Femur (tissue), 1 donor: ENCODE data around the gene MYO5B.
A peak's percentile ranks its signal among the peaks of the same experiment; 100 is the strongest.

Experiments
- DNase-seq: peaks from one replicate; pipeline ENCODE4 v3.0.0-alpha.2; 2017

Gene MYO5B

DNA sequence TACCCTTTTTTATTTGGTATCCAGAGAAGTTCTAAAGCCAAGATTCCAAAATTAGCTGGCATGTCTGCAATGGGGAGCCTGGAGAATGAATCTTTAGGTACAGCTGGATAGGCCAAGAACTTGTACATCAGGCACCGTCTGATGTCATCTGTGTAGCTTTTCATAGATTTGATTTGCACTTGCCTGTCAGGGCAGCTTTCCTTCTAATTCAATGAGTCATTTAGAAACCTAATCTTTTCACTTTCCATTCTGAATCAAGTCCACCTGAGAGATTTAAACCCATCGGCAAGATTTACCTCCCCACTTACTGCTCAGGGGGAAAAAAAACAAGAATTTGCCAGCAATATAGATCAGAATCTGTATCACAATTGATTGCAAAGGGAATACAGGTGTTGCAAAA lies 320.7 kb downstream of the MYO5B start:
- no peak for DNase-seq

DNA sequence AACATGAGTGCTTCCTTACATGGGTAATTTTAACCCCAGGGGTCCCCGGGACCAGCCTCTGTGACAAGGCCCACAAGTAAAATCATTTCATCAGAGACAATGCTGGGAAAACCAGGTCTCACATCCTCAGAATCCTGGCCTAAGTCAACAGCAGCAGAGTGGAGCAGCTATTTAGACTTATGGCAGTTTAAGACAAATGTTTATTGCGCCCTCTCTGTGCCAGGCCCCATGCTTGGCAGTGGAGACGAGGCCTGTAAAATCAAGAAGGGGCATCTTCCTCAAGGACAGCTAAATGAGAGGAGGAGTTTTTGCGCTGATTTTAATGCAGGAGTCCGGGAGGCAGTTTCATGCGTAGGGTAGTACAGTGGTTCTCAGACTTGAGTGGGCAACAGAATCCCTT lies 325.6 kb downstream of the MYO5B start:
- no peak for DNase-seq

DNA sequence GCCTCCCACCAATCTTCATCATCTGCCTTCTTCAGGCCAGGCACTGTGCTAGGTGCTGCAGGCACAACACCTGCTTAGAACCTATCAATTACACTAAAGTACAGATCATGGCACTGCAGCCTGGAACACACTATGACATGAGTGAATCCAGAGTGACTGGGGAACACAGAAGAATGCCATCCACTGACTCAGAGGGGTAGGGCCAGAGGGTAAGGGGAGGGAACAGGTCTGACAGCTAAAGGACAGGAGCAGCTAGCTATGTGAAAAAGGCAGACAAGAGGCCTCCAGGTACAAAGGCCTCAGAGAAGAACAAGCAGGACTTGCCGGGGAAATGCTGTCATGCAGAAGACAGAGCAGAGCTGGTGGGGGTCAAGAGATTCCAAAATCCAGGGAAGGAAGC lies 328.3 kb downstream of the MYO5B start:
- no peak for DNase-seq

DNA sequence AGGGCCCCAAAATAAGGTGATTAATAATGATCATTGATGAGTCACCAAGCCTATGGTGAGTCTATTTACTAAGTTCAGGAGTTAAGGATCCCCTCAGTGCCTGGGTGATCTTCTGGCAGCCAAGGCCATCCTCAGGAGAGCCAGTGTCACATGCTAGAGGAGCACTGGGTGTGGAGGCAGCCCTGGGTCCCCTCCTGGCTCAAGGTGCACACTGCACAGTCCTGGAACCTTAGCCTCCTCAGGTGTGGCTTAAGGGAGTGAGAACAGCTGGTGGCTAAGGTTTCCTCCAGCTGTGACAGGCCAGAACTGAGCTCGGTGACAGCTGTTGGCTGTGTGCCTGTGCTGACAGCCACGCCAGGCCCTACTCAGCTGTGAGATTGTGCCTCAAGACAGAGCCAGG lies 329.5 kb downstream of the MYO5B start:
- DNase-seq: no peak

DNA sequence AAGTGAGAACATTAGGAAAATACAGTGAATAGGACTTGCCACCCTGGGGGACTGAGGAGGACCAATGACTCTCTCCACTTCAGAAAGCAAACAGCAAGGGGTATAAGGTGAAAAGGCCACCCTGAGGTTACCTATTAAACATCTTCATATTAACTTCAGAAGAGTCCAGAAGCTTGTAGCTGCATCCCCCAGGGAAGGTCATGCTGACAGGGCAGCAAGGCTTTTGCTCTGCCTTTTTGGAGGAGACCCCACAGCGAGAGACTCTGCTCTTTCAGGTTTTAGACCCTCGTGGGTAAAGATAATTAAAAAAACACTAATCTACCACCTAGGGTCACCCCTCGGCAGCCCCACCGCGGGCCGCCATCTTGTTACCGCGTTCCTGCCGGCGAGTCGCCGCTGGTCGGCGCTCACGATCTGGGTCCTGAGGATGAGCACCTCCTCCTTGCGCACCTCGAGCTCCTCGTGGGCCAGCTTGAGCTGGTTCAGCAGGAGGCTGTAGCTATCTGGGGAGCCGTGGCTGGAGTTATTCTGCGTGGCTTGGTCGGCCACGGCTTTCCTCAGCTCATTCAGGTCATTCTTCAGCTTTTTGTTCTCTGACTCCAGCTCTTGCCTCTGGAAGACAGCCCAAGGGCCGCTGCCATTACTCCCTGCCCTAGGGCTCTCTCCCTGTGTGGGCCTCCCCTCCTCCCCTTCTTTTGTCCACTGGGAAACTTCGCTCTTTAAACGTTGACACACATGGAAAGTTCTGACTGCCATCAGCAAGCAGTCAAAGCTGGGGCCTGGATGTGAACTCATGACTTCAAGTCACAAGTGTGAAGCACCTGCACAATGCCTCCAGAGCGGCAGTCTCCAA lies 331.0 kb downstream of the MYO5B start:
- no peak for DNase-seq

DNA sequence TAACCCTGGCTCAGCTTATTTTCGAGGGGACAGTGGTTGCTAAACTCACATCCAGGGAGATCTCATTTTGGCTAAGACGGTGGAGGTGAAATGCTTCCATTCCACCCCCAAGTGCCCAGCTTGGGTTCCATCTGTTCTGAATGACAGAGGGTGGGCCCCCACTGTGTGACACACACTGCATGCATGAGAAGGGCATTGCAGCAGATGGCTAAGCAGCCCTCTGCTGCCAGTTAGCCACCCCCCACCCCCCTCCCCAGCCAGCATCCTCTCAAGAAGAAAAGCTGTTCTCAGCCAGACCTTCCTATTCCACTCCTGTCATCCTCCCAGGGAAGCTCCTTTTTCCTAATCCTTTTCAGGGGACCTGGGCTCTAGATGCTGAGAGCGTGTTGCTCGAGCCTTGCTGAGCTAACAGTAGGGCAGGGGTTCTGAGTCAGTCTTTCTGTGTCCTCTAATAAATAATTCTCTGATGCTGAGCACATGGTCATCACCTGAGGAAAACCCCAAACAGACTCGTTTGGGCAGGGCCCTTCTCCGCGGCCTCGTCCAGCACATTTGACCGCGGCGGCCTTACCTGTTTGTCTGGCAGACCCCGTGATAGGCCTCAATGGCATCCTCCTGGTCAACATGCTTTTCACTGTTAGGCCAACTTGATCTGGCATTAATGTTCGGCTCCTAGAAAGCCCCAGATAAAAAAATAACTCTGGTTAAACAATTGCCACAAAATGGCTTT lies 332.1 kb downstream of the MYO5B start:
- no peak for DNase-seq

DNA sequence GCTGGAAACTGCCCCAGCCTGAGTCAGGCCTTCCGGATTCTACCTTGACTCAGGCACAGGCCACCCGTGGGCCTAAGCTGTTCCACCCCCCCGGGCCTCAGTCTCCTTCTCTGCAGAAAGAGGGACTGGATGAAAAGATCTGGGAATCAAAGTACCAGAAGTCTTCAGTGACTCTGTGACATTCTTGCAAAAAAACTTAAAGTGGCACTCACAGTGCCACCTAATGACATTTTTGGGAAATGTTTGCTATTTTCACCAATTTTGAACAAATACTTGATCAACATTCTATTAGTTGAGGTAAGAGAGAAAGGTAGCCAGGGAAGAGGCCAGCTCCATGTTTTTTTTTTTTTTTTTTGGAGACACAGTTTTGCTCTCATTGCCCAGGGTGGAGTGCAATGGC lies 333.3 kb downstream of the MYO5B start:
- no peak for DNase-seq

DNA sequence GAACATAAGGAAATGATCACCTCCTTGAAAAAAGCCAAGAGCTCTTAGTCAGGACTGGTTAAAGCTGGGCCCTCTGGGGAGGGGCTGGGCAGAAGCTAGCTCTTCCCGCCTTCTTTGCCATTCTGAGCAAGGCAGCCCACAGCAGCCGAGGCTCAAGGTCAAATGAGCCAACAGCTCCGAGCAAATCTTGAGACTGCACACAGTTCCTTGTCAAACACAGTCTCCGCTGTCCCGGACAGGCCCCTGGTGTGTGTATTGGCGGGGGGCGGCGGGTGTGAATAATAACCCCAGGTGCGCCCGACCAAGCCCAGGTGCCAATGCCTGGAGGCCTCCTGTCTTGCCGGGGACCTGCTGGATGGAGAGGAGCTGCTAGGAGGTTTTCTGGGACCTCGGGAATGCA lies 335.2 kb downstream of the MYO5B start:
- no peak for DNase-seq

DNA sequence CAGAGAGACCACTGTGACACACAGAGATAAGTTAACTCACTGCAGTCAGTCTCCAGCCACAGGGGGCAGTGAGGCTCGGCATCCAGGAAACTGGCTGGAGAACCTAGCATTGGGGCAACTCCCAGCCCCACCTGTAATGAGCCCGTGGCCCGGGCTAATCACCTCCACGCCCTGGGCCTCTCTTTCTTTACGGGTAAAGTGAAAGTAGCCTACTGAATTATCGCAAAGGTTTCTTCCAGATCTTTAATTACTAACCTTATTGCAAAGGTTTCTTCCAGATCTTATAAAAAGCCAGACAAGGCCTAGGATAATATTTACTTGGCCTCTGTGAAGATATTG lies 336.0 kb downstream of the MYO5B start:
- no peak for DNase-seq

DNA sequence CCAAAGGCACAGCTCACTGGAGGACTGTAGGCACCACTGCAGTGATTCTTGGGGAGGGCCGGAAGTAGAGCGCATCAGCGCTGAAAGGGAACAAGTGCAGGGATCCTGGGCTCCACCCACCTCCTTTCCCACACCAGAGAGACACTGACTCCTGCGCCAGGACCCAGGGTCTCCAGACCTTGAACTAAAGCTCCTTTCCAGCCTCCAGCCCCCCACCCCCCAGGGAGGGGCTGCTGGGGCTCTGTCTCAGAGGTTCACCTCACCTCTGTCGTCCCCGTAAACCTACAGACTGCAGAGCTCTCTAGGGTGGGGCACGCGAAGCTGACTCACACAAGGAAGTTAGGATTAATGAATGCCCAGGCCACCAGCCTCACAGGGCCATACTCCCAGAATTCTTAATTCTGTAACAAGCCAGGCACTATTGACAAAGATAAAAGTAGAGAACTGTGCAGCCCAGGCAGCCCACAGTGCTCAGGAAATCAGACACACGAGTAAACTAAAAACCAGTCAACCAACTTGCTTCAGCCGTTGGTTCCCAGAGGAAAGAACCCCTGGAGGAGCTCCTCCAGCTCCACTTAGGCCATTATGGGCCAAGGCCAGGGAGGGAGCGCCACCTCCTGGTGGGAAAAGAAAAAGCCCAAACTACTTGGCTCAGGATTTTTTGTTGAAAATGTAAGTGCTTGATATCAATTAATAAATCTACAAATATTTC lies 336.5 kb downstream of the MYO5B start:
- DNase-seq: peak; percentile 66

DNA sequence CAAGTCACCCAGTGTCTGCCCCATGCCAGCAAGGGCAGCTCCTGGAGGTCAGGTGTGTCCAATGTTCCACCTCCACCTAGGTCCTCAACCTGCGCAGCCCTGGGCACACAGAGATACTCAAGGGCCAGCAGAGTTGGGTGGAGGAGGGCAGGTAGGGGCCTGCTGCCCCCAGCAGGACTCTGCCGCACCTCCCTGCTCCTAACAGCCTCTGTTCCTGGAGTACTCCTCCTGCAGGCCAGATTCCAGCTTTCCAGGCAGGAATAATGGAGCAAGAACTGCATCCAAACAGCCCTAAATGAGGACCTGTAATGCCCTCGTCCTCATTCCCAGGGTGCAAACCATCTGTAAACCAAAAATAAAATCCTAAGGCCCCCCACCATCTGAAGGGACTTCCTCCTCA lies 337.2 kb downstream of the MYO5B start:
- no peak for DNase-seq

DNA sequence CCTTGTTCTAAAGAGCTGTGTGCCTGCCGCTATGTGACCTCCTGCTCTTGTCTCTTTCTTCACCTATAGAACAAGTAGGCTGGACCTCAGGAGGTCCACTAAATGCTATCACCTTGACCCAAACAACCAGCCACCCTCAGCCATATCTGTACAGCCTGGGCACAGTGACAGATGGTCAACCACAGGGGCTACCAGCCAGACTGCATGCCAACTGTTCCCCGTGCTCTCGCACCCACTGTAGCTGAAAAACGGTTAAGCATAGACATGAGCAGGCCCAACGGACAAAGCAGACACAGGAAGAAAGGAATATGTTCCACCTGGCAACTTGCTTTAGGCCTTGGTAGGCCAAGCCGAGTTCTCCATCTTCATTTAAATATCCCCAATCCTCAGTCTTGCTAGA lies 338.5 kb downstream of the MYO5B start:
- DNase-seq: no peak

DNA sequence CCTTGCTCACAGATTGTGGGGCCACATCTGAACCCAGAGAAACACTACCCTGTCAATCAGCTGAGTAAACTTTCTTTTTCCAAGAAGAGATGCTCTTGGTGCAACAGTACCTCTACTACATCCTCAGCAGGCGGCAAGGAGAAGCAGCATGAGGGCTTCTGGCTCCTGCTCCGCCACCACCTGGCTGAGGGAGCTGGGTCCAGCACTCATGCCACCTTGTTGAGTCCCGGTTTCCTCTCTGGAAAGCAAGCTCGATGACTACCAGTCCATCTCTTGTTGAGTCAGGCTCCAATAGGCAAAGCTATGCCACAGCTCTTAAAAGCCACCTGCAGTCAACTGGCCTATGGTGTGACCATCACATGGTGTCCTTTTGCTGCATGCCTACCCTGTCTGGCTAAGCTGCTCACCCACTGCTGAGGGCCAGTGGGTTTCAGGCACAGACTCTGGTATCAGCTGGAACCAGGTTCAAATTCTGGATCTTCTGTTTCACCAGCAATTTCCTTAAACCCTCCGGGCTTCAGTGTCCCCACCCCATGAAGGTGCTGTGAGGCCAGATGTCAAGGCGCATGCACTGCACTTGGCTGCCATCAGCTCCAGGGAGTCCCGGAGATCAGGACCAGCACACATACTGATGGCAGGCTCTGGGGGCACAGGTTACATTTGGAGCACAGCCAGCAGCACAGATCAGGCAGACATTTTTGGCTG lies 339.1 kb downstream of the MYO5B start:
- no peak for DNase-seq

DNA sequence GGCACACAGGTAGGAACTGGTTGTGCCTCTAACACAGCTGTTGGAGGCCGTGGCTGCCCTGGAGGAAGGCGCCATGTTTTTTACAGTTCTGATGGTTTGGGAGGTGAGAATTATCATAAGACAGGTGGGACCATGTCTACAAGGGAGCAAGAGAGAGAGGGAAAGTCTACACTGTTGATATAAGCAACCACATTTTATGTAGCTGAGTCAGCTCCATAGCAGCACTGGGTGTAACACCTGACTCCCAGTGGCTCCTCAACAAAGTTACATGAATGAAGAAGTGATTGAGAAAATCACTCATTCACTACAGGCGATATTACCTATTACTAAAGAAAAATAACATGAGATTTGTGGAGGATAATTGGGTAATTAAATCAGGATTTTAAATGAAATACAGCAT lies 340.3 kb downstream of the MYO5B start:
- no peak for DNase-seq

DNA sequence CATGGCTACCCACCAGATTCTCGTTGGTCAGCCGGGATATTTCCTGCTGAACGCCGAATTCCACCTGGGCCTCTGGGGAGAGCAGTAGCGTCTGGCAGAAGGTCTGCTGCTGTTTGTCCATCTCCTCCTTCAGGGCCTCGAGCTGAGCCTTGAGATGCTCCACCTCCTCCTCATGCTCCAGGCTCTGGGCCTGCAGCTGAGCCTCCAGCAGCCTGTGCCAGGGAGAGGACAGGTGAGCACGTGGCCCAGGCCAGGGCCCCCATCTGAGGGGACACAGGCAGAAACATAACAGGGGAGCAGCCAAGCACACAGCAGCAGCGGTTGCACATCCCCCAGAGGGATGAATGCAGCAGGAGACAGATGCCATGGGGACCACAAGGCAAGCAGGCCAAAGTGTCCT lies 341.5 kb downstream of the MYO5B start:
- no peak for DNase-seq

DNA sequence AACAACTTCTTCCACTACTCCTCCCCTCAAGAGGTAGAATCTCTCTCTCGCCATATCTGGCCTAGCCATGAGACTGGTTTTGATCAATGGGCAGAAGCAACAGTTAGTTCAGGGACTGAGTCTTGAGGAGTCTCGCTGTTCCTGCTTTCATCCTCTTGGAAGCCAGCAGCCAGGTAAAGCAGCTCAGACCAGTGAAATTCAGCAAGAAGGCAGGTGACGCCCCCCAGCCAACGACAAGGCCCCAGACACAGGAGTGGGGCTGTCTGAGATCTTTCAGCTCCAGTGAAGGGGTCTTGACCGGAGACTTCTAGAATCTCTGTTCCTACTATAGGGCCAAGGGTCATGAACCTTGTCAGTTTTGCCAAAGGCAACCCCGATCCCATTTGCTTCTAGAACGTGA lies 341.9 kb downstream of the MYO5B start:
- no peak for DNase-seq

DNA sequence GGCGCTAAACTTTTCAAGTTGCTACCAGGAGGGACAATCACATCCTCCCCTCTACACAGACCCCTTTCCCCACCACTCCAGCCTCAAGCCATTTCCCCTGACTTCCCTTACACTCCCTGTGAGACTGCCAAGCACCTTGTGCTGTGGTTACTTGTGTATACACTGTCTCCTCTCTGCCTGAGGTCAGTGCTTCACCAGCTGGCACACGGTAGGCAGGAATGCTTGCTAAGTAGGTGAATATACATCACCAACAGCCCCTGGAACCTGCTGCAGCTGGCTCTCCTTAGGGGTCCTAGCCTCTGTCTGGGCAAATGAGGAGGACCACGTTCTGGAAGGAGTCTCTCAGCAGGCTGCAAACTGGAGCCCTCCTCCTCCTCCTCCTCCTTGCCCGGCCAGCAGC lies 343.3 kb downstream of the MYO5B start:
- no peak for DNase-seq

DNA sequence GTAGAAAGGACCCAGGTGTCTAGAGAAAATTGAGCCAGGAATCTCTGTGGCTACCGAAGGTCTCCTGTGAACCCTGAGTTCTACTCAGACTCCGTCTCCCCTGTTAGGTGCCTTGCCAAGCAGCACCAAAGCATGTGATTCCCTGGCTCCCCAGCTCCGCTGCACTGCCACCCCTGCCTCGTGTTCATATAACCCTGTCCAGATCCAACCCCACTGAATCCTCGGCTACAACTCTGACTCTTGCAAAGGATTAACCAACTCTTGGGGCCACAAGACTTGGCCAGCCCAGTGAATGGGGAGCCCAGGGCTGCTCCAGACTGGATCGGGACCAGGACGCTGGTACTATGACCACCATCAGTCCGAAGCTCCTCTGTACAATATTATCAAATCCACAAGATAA lies 344.3 kb downstream of the MYO5B start:
- DNase-seq: no peak

DNA sequence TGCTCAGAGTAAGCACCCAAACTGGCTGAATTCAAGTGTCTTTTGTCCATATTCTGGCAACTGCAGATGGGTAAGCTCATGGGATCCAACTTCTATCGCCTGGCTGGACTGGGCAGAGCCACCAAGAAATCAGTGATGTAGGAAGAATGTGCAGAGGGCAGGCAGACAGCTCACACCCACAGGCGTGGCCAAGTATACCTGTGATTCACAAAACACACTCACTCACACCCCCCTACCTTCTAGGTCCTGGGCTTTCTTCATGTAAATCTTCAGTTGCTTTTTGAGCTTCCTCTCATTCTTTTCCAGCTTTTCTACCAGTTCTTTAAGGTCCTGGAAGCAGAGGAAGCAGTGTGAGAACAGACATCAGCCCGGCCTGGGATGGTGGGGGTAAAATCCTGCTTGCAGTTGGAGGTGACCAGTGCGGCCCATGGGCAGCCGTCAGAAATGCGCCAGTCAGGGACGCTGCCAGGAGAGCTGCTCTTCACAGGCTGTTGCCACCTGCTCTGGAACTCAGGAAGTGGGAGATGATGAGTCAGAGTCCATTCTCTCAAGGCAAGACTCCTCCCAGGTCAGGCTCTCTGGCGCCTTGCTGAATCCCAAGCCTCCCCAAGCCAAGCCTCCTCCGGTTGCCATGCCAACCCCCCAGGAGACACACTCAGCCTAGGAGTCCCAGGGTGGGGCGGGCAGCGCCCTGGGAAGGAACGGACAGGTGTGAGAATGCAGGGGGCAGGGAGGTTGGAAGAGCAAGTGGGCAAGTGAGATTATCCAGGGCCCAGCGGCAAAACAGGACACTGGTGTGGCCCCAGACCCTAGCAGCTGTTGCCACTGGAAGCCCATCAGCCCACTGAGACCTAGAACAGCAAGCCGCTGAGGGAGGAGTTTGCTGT lies 345.4 kb downstream of the MYO5B start:
- no peak for DNase-seq

DNA sequence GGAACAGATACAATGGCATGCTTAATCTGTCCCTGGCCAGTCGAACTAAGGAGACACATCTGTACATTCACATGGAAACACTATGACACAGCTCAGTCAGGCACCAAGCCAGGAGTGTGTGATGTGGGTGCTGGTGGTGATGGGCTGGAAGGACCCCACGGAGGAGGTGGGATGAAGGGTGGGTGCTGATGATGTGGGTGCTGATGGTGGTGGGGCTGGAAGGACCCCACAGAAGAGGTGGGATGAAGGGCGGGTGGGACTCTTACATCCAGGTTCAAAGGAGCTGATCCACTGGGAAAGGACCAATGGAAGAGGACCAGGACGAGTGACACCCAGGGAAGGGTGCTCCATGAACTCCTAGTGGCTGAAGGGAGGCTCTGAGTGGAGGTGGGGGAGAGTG lies 346.8 kb downstream of the MYO5B start:
- DNase-seq: no peak

DNA sequence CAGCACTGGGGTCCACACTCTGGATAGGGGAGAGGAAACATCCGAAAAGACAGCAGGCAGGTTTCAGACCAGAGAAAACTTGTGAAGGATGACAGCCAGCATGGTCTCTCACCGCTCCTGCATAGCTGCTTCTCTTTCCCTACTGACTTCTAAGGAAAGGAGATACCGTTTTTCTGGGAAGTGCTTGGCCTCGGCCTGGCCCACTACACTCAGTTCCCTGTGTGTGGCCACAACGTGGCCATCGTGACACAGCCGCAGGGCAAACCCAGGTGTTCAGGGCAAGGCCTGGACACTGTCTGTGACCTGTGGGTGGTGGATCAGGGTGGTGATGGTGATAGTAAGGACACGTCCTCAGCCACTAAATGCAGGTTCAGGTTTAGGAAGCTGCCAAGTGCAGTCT lies 347.4 kb downstream of the MYO5B start:
- DNase-seq: no peak

DNA sequence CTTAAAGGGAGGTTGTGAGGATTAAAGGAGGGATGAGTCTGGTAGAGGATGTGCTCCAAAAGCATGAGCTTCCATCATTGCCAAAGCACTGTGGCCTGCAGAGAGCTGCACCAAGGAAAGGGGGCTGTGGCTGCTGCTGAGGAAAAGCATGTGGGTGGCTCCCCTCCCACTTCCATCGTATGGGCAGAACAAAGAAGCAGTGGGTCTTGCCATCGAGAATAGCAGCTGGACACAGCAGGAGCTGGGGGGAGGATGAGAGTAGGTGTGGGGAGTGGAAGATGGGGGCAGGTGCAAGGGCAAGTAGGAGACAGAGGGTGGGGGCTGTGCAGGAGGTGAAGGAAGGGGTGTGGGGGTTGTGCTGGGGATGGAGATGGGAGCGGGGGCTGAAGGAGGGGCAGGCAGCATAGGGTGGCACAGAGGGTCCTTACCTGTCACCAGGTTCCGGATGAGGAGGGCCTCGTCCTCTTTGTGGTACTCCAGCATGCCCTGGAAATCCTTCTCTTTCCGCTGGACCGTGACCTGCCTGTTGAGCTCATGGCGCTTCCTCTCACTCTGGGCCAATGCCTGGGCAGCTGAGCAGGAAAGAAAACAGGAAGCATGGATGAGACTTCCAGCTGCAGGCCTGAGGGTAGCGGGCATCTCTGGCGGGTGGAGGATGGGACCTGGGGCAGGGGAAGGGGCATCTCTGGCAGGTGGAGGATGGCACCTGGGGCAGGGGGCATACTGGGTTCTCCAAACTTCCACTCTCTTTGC lies 348.1 kb downstream of the MYO5B start:
- no peak for DNase-seq
